ENCODE results near the gene SSC5D.

Gene SSC5D

DNA sequence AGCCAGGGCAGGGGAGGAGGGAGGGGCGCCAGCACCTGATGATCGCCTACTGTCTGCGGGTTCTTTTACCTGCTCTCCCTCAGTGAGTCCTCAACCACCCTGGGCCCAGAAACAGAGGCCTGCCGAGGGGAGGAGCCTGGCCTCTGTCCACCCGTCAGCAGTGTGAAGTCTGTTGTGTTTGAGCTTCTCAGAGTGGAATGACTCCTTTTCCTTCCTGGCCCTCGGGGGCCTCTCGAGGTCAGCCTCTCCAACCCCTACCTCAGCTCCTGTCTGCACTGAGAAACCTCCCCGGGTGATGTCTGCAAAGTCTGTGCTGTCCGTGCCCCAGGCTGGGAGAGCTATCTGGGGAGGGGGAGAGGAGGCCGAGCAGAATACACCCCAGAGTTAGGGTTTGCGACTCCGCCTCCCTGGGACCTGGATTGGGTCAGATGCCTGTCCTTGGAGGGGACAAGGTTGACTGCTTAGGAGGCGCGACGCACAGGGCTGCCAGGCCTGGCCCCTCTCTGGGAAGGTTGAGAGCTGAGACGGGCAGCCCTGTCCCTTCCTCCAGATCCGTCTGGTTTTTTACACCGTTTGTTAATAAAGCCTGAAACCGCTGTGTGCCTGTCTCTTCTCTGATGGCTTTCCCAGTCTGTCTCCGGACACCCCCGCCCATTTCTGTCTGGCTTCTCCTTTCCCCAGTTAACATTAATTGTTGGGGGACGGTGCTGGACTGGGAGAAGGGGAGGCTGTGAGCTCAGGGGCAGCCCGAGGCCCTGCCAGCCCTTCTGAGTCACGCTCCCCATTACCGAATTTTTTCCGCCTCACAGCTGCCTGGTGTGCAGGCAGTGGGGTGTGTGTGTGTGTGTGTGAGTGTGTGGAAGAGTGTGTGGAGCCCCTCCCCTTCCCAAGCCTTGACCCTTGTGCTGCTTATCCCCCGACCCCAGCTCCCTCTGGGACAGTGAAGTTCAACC lies 989 bp upstream of the SSC5D start:
- TF ChIP-seq MAX (IDR thresholded peaks at IDR 0.05): peak; percentile 59; the same call in 1 of the 2 replicates
- TF ChIP-seq TEAD4 (IDR thresholded peaks at IDR 0.05): no peak

DNA sequence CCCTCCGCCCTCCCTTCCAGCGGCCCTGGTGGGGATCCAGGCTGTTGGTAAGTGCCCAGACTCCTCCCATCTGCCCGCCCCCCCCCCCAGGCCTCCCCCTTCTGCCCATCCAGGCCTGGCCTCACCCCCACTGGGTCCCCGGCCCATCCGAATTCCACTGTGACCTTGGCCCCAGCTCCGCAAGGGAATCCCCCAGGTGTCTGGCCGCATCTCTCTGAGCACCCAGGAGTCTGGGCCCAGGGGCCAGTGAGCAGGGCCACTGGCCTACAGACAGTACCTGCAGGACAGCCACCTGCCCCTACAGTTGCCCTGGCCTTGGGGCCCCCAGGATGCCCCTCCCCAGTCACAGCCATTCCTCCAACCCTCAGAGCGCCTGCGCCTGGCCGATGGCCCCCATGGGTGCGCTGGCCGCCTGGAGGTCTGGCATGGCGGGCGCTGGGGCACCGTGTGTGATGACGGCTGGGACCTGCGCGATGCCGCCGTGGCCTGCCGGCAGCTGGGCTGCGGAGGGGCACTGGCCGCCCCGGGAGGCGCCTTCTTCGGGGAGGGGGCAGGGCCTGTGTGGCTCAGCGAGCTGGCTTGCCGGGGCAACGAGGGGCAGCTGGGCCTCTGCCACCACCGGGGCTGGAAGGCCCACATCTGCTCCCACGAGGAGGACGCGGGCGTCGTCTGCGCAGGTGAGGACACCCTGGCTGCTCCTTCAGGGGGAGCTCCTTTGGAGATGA lies 912 bp downstream of the SSC5D start:
- TF ChIP-seq EGR1 (IDR thresholded peaks at IDR 0.05): no peak

DNA sequence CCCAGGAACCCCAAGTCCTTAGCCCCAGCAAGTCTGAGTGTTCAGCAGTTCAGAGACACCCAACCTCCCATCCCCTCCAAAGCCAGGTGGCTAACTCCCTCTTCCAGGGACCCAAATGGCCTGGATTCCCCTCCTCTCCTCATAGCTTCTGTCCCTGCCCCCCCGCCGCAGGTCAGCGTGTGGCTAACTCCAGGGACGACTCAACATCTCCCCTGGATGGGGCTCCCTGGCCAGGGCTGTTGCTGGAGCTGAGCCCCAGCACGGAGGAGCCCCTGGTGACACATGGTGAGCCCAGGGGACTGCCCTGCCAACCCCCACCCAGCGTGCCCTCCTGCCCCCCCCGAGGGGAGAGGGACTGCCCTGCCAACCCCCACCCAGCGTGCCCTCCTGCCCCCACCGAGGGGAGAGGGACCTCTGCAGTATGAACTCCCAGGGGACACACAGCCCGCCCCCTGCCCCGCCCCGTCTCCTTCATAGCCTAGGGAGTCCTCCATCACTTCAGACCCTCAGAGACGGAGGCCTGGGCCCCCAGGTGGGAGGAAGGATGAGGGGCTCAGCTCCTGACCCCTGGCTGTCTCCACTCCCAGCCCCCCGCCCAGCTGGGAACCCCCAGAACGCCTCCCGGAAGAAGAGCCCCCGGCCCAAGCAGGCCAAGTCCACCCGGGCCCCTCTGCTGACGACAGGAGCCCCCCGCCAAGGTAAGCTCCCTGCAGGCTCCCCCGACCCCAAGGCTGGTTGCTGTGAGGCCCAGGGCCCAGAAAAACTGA lies 1.7 kb downstream of the SSC5D start:
- TF ChIP-seq MAX (IDR thresholded peaks at IDR 0.05) (no peak), NFIC (IDR thresholded peaks at IDR 0.05) (no peak), CEBPB (IDR thresholded peaks at IDR 0.05) (no peak), FOXM1 (IDR thresholded peaks at IDR 0.05; ENCODE audit: borderline replicate concordance, low read depth) (no peak), YY1 (IDR thresholded peaks at IDR 0.05; ENCODE audit: low read depth) (no peak), TAF1 (IDR thresholded peaks at IDR 0.05; ENCODE audit: low read depth) (no peak), ZBTB7A (IDR thresholded peaks at IDR 0.05; ENCODE audit: low read depth) (no peak), EP300 (IDR thresholded peaks at IDR 0.05; ENCODE audit: borderline replicate concordance) (no peak), CREB1 (IDR thresholded peaks at IDR 0.05; ENCODE audit: low read depth) (no peak), EGR1 (IDR thresholded peaks at IDR 0.05) (no peak), TCF12 (IDR thresholded peaks at IDR 0.05; ENCODE audit: low read depth) (no peak), RAD21 (IDR thresholded peaks at IDR 0.05; ENCODE audit: low read depth) (no peak), TEAD4 (IDR thresholded peaks at IDR 0.05) (no peak)
- TF ChIP-seq, protein P1, sequence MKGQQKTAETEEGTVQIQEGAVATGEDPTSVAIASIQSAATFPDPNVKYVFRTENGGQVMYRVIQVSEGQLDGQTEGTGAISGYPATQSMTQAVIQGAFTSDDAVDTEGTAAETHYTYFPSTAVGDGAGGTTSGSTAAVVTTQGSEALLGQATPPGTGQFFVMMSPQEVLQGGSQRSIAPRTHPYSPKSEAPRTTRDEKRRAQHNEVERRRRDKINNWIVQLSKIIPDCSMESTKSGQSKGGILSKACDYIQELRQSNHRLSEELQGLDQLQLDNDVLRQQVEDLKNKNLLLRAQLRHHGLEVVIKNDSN (IDR thresholded peaks at IDR 0.05): no peak
- TF ChIP-seq, protein P2, sequence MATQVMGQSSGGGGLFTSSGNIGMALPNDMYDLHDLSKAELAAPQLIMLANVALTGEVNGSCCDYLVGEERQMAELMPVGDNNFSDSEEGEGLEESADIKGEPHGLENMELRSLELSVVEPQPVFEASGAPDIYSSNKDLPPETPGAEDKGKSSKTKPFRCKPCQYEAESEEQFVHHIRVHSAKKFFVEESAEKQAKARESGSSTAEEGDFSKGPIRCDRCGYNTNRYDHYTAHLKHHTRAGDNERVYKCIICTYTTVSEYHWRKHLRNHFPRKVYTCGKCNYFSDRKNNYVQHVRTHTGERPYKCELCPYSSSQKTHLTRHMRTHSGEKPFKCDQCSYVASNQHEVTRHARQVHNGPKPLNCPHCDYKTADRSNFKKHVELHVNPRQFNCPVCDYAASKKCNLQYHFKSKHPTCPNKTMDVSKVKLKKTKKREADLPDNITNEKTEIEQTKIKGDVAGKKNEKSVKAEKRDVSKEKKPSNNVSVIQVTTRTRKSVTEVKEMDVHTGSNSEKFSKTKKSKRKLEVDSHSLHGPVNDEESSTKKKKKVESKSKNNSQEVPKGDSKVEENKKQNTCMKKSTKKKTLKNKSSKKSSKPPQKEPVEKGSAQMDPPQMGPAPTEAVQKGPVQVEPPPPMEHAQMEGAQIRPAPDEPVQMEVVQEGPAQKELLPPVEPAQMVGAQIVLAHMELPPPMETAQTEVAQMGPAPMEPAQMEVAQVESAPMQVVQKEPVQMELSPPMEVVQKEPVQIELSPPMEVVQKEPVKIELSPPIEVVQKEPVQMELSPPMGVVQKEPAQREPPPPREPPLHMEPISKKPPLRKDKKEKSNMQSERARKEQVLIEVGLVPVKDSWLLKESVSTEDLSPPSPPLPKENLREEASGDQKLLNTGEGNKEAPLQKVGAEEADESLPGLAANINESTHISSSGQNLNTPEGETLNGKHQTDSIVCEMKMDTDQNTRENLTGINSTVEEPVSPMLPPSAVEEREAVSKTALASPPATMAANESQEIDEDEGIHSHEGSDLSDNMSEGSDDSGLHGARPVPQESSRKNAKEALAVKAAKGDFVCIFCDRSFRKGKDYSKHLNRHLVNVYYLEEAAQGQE (IDR thresholded peaks at IDR 0.05; ENCODE audit: low read depth): no peak

GRCh38 chr19:55490478-55491432 lies 2.5 kb downstream of the SSC5D start:
- TF ChIP-seq TCF12 (IDR thresholded peaks at IDR 0.05; ENCODE audit: low read depth) (no peak), EP300 (IDR thresholded peaks at IDR 0.05; ENCODE audit: borderline replicate concordance) (no peak), NFIC (IDR thresholded peaks at IDR 0.05) (no peak), MAX (IDR thresholded peaks at IDR 0.05) (no peak), FOXM1 (IDR thresholded peaks at IDR 0.05; ENCODE audit: borderline replicate concordance, low read depth) (no peak), ZBTB7A (IDR thresholded peaks at IDR 0.05; ENCODE audit: low read depth) (no peak), TAF1 (IDR thresholded peaks at IDR 0.05; ENCODE audit: low read depth) (no peak), CEBPB (IDR thresholded peaks at IDR 0.05) (no peak), YY1 (IDR thresholded peaks at IDR 0.05; ENCODE audit: low read depth) (no peak), TEAD4 (IDR thresholded peaks at IDR 0.05) (no peak)
- TF ChIP-seq, protein P1 (IDR thresholded peaks at IDR 0.05): no peak

DNA sequence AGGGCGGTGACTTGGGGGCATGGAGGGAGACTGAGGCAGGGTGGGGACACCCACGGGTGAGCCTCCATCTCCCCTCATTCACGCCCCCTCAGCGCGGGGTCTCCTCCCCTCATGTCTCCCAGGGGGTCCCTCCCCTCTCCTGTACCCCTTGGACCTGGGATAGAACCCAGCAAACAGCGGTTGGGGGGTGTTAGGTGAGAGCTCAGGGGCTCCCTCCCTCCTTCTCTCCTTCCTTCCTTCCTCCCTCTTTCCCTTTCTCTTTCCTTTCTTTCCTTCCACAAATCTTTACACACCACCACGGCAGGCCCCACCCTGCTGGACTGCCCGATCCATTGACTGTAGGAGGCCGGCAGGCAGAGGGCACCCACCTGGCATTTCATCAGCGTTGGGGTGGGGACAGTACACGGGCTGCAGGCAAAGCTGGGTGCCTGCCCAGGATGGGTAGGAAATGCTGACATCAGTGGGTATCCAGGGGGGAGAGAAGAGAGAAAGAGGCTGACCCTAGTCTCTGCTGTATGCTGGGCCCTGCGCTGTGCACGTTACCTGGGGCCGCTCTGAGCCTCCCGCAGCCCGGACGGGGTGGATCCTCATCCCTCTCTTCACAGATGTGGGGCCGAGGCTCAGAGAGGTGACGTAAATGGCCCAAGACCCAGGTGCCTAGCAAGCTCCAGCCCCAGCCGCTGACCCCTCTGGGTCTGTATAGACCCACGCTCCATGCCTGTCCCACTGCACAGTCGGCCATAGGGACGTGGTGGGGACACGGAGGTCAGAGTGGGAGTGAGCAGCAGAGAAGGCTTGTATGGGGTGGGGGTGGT lies 3.5 kb downstream of the SSC5D start:
- TF ChIP-seq TEAD4 (IDR thresholded peaks at IDR 0.05) (no peak), CREB1 (IDR thresholded peaks at IDR 0.05; ENCODE audit: low read depth) (no peak), ZBTB7A (IDR thresholded peaks at IDR 0.05; ENCODE audit: low read depth) (no peak), YY1 (IDR thresholded peaks at IDR 0.05; ENCODE audit: low read depth) (no peak), EP300 (IDR thresholded peaks at IDR 0.05; ENCODE audit: borderline replicate concordance) (no peak)
- TF ChIP-seq, protein P2 (IDR thresholded peaks at IDR 0.05; ENCODE audit: low read depth): no peak
- TF ChIP-seq, protein P1 (IDR thresholded peaks at IDR 0.05): no peak

All from Ishikawa (cell line).